Lower leg skin (tissue), 3 donors: ENCODE measurements around the gene TPO.

ENCODE experiments used
- POLR2A ChIP-seq, 2 donors: fragments of 450-650 bp; IDR thresholded peaks; one replicate each; pipeline ENCODE4 v1.6.1; 2016 to 2017; ENCODE audit warnings: antibody characterized with exemption in 2 of 2, mild to moderate bottlenecking in 1 of 2, moderate library complexity in 1 of 2
- TF ChIP-seq, protein P1 (sequence below), 3 donors: fragments of 450-650 bp; IDR thresholded peaks; one replicate each; pipeline ENCODE4 v1.5.1; 2016; ENCODE audit warnings: antibody characterized with exemption in 3 of 3, mild to moderate bottlenecking in 3 of 3, moderate library complexity in 2 of 3

DNA sequence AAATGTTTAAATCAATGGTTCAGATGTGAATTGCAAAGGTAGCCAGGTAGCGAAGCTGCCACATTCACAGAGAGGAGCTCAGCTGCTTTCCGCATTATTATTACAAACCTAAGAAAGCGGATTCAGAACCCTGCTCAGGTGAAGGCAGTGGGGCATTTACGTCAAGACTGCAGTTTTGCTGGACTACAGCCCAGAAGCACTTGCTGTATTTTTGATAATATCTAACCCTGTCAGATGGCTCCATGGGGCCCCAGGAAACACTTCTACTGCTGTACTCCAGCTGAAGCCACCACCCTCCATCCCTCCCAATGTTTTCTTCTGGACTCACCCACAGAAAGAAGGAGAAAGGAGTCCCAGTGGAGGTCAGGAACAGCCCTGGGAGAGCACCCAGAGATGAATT lies 96.9 kb downstream of the TPO start:
- TF ChIP-seq, protein P1, sequence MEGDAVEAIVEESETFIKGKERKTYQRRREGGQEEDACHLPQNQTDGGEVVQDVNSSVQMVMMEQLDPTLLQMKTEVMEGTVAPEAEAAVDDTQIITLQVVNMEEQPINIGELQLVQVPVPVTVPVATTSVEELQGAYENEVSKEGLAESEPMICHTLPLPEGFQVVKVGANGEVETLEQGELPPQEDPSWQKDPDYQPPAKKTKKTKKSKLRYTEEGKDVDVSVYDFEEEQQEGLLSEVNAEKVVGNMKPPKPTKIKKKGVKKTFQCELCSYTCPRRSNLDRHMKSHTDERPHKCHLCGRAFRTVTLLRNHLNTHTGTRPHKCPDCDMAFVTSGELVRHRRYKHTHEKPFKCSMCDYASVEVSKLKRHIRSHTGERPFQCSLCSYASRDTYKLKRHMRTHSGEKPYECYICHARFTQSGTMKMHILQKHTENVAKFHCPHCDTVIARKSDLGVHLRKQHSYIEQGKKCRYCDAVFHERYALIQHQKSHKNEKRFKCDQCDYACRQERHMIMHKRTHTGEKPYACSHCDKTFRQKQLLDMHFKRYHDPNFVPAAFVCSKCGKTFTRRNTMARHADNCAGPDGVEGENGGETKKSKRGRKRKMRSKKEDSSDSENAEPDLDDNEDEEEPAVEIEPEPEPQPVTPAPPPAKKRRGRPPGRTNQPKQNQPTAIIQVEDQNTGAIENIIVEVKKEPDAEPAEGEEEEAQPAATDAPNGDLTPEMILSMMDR (IDR thresholded peaks at IDR 0.05) = no peak
- TF ChIP-seq POLR2A (IDR thresholded peaks at IDR 0.05) = no peak
